ENCODE measurements around the gene IMPDH2.

- TF ChIP-seq CTCF (IDR thresholded peaks at IDR 0.05) (no peak), POLR2A (IDR thresholded peaks at IDR 0.05) (no peak)
These were observed 29.9 kb downstream of the IMPDH2 start for GRCh38 chr3:48999085-48999858.
